Caco-2 (cell line): ENCODE data around the gene NAXD. TPM values are rescaled to one million over a fixed set of nuclear protein-coding genes. Genes with fewer than 3 reads are reported as not detected.

ENCODE experiments used
- BruUV-seq: library from RNA; stranded (reverse); fragments of 400-500 nt; replicated peaks from 2 replicates; lab custom pipeline; 2021; lab: Mats Ljungman, UMichigan
- CTCF ChIA-PET: fragments of 300-600 bp; sonication (Branson Sonifier 250); formaldehyde crosslinking; loops from one replicate; lab custom pipeline; 2022; ENCODE audit warnings: antibody characterized with exemption; lab: Charles Lee
- POLR2A ChIA-PET: fragments of 300-600 bp; sonication (Branson Sonifier 250); formaldehyde crosslinking; loops from one replicate; lab custom pipeline; 2022; ENCODE audit warnings: antibody characterized with exemption; lab: Charles Lee
- DNase-seq, 2 experiments: peaks; one replicate each; pipeline versions ENCODE4 v3.0.0 to v3.0.0-alpha.2; 2020 to 2022
- H3K27me3 ChIP-seq: replicated peaks from 2 replicates; pipeline ENCODE4 v1.6.0; 2011; ENCODE audit warnings: low read length; ENCODE audit not compliant: control insufficient read depth, insufficient read depth
- H3K36me3 ChIP-seq: 2 replicates; pipeline ENCODE4 v1.5.1; 2011; ENCODE audit warnings: low read length; ENCODE audit not compliant: control insufficient read depth, insufficient read depth
- H3K4me1 ChIP-seq: fragments of 250-450 bp; sonication (Bioruptor Pico); 2 replicates; pipeline ENCODE4 v1.5.1; 2020; ENCODE audit warnings: mild to moderate bottlenecking
- H3K4me3 ChIP-seq: 2 replicates; pipeline ENCODE4 v1.5.1; 2011; ENCODE audit warnings: low read depth, mild to moderate bottlenecking, control low read depth, low read length
- H3K9me3 ChIP-seq: fragments of 250-450 bp; sonication (Bioruptor Pico); 2 replicates; pipeline ENCODE4 v1.5.1; 2020; ENCODE audit warnings: mild to moderate bottlenecking, moderate library complexity
- H3K27ac Mint-ChIP-seq: one replicate; pipeline ENCODE4 v1.8.0; 2022; ENCODE audit warnings: mixed read lengths; ENCODE audit not compliant: unreplicated experiment
- H3K27me3 Mint-ChIP-seq: one replicate; pipeline ENCODE4 v1.8.0; 2022; ENCODE audit warnings: mixed read lengths; ENCODE audit not compliant: insufficient read depth, unreplicated experiment
- H3K36me3 Mint-ChIP-seq: one replicate; pipeline ENCODE4 v1.8.0; 2022; ENCODE audit warnings: mild to moderate bottlenecking, mixed read lengths; ENCODE audit not compliant: insufficient read depth, unreplicated experiment
- H3K4me1 Mint-ChIP-seq: one replicate; pipeline ENCODE4 v1.8.0; 2022; ENCODE audit warnings: low read depth, mixed read lengths; ENCODE audit not compliant: unreplicated experiment
- H3K4me3 Mint-ChIP-seq: one replicate; pipeline ENCODE4 v1.8.0; 2022; ENCODE audit warnings: mild to moderate bottlenecking, moderate library complexity, mixed read lengths; ENCODE audit not compliant: unreplicated experiment
- H3K9me3 Mint-ChIP-seq: one replicate; pipeline ENCODE4 v1.8.0; 2022; ENCODE audit warnings: mixed read lengths; ENCODE audit not compliant: unreplicated experiment
- CTCF ChIP-seq, 2 experiments: fragments of 200-600 bp in 1 of 2; IDR thresholded peaks; 1 replicate in 1 of 2; 2 replicates in 1 of 2; pipeline versions ENCODE4 v1.5.1 to v1.8.0; 2011 to 2022; ENCODE audit warnings: antibody characterized with exemption in 1 of 2, control low read depth in 1 of 2, inconsistent platforms in 1 of 2, low read depth in 1 of 2, low read length in 1 of 2, mild to moderate bottlenecking in 1 of 2, moderate library complexity in 1 of 2; ENCODE audit not compliant: insufficient read depth in 1 of 2, severe bottlenecking in 1 of 2, unreplicated experiment in 1 of 2
- intact Hi-C: fragments of 100-400 bp; cut with micrococcal nuclease; formaldehyde crosslinking; loops from one replicate; pipeline ENCODE4 v1.10.0; 2022; ENCODE audit not compliant: unreplicated experiment
- total RNA-seq: library from RNA; stranded (reverse); gene quantifications from 2 replicates; pipeline ENCODE4 v1.2.3, GENCODE V29; 2022

The NAXD gene
- total RNA-seq, 1 experiment from 2014 or later = 51.5 TPM

- Mint-ChIP-seq H3K4me1 (no peaks in the 10 kb centered on the region), H3K9me3 (no peaks in the 10 kb centered on the region), H3K27ac (peak overlapping the region; percentile 55), H3K27me3 (no peaks in the 10 kb centered on the region), H3K4me3 (no peak overlapping the region), H3K36me3 (peaks cover 81% of the 10 kb centered on the region)
- H3K27me3 ChIP-seq = no peaks in the 10 kb centered on the region
- H3K9me3 ChIP-seq = no peaks in the 10 kb centered on the region
- H3K4me1 ChIP-seq = no peaks in the 10 kb centered on the region
- H3K36me3 ChIP-seq = peaks cover 4% of the 10 kb centered on the region
- no peak for DNase-seq
- no TSS peak for BruUV-seq
- intact Hi-C loops = no loop called here
- TF ChIP-seq CTCF (IDR thresholded peaks at IDR 0.05; ENCODE audit: insufficient read depth in 1 of 2, low read depth in 1 of 2, low read length in 1 of 2, severe bottlenecking in 1 of 2, unreplicated experiment in 1 of 2) = no peak
- no peak overlapping the region for H3K4me3 ChIP-seq
- ChIA-PET CTCF (no interaction called here), POLR2A (no interaction called here)
Measured at GRCh38 chr13:110637747-110638146, 22.4 kb downstream of the NAXD start.

- H3K4me1 Mint-ChIP-seq = no peaks in the 10 kb centered on the region
- ChIA-PET POLR2A (no interaction called here), CTCF (interaction anchor here (1.0 kb wide), 1 partner anchor 182 kb away, joined by 5 read pairs; no protein-coding TSS in a partner anchor)
Measured at GRCh38 chr13:110638257-110638656, 22.9 kb downstream of the NAXD start.

More at GRCh38 chr13:110638257-110638656, 22.9 kb downstream of the NAXD start:
- Histone ChIP-seq H3K36me3 (peaks cover 4% of the 10 kb centered on the region), H3K4me1 (no peaks in the 10 kb centered on the region), H3K4me3 (no peak overlapping the region), H3K9me3 (no peaks in the 10 kb centered on the region), H3K27me3 (no peaks in the 10 kb centered on the region)
- Mint-ChIP-seq H3K9me3 (no peaks in the 10 kb centered on the region), H3K36me3 (peaks cover 82% of the 10 kb centered on the region), H3K4me3 (no peak overlapping the region), H3K27me3 (no peaks in the 10 kb centered on the region), H3K27ac (peak overlapping the region; percentile 55)
- intact Hi-C loops = no loop called here
- no TSS peak for BruUV-seq
- TF ChIP-seq CTCF (IDR thresholded peaks at IDR 0.05; ENCODE audit: insufficient read depth in 1 of 2, low read depth in 1 of 2, low read length in 1 of 2, severe bottlenecking in 1 of 2, unreplicated experiment in 1 of 2) = no peak
- no peak for DNase-seq
